Mucosa of descending colon (tissue), 3 donors: ENCODE data around the gene GFOD1. TPM values are rescaled to one million over a fixed set of nuclear protein-coding genes. Genes with fewer than 3 reads are reported as not detected.
A peak's percentile ranks its signal among the peaks of the same experiment; 100 is the strongest.

Experiments used
- ATAC-seq: fragments of 200-7000 bp; cut with Tn5 transposase; one replicate; pipeline ENCODE4 v1.9.1; 2020; ENCODE audit warnings: mild to moderate bottlenecking, moderate library complexity
- DNase-seq, 3 donors: peaks; one replicate each; pipeline ENCODE4 v3.0.0-alpha.2; 2020
- H3K36me3 ChIP-seq: fragments of 200-600 bp; one replicate; pipeline ENCODE4 v1.8.0; 2021; ENCODE audit warnings: low read depth, mild to moderate bottlenecking
- H3K4me1 ChIP-seq: fragments of 200-600 bp; one replicate; pipeline ENCODE4 v1.8.0; 2021; ENCODE audit warnings: low read depth, mild to moderate bottlenecking
- H3K4me3 ChIP-seq: fragments of 200-600 bp; one replicate; pipeline ENCODE4 v1.8.0; 2021; ENCODE audit warnings: mild to moderate bottlenecking
- H3K9me3 ChIP-seq: fragments of 200-600 bp; one replicate; pipeline ENCODE4 v1.8.0; 2021; ENCODE audit warnings: mild to moderate bottlenecking
- CTCF ChIP-seq: fragments of 200-600 bp; IDR thresholded peaks from one replicate; pipeline ENCODE4 v1.8.0; 2022; ENCODE audit warnings: antibody characterized with exemption, mild to moderate bottlenecking
- intact Hi-C, 2 donors: fragments of 100-400 bp; cut with DNase I in 1 of 2; cut with micrococcal nuclease in 1 of 2; formaldehyde crosslinking; loops; one replicate each; pipeline versions ENCODE4 v1.11.0 to v1.11.1; 2022; cut with DNase I, micrococcal nuclease
- total RNA-seq, 3 donors: library from RNA; stranded (reverse); fragmentation: NEBNext Ultra II Directional in 2 of 3; extraction: Animal tissue kit (Norgen Biotek cat#: 25700) in 2 of 3; gene quantifications; one replicate each; pipeline versions ENCODE4 v1.2.1 to v1.2.4, GENCODE V29; 2021 to 2023
- donor health status: DM: no; HTN: no; CAD: no; lungs with moderate emphysema.
- donor health status: DM: no; HTN: no; CAD: no.
- donor health status: DM: no; HTN: yes; CAD: no.

GFOD1 gene
- total RNA-seq, 3 donors from 2014 or later, result 10.4 to 22.4 (median 13.2) TPM

- TF ChIP-seq CTCF, result no peak
- Histone ChIP-seq H3K36me3 (no peaks in the 10 kb centered on the region), H3K4me1 (no peaks in the 10 kb centered on the region), H3K9me3 (no peaks in the 10 kb centered on the region), H3K4me3 (no peak overlapping the region)
- intact Hi-C loops, result no loop called here
- peak; percentile 55 for ATAC-seq
- no peak for DNase-seq
Measured at GRCh38 chr6:13406781-13407180, 80.6 kb downstream of the GFOD1 start.

GRCh38 chr6:13405961-13406477 is 81.4 kb downstream of the GFOD1 start:
- intact Hi-C loops, result no loop called here
- ATAC-seq (peak; percentile 22), DNase-seq (no peak)
- H3K4me1 ChIP-seq, result no peaks in the 10 kb centered on the region
- H3K36me3 ChIP-seq, result no peaks in the 10 kb centered on the region
- no peak overlapping the region for H3K4me3 ChIP-seq
- no peak for TF ChIP-seq CTCF
- no peaks in the 10 kb centered on the region for H3K9me3 ChIP-seq

- no peak overlapping the region for H3K4me3 ChIP-seq
- intact Hi-C loops, result no loop called here
- no peaks in the 10 kb centered on the region for H3K9me3 ChIP-seq
- no peak for ATAC-seq
- no peak for DNase-seq
- H3K36me3 ChIP-seq, result no peaks in the 10 kb centered on the region
- no peaks in the 10 kb centered on the region for H3K4me1 ChIP-seq
- no peak for TF ChIP-seq CTCF
Measured at GRCh38 chr6:13404892-13405254, 82.5 kb downstream of the GFOD1 start.

GRCh38 chr6:13404228-13404891 is 83.0 kb downstream of the GFOD1 start:
- H3K36me3 ChIP-seq, result no peaks in the 10 kb centered on the region
- no peak for TF ChIP-seq CTCF
- no peaks in the 10 kb centered on the region for H3K4me1 ChIP-seq
- intact Hi-C loops, result no loop called here
- no peak for DNase-seq
- no peaks in the 10 kb centered on the region for H3K9me3 ChIP-seq
- ATAC-seq, result peak; percentile 25
- no peak overlapping the region for H3K4me3 ChIP-seq

GRCh38 chr6:13402711-13403110 is 84.7 kb downstream of the GFOD1 start:
- no peak overlapping the region for H3K4me3 ChIP-seq
- no peaks in the 10 kb centered on the region for H3K36me3 ChIP-seq
- no peaks in the 10 kb centered on the region for H3K9me3 ChIP-seq
- intact Hi-C loops, result no loop called here
- no peak for TF ChIP-seq CTCF
- ATAC-seq, result no peak
- DNase-seq, result no peak
- H3K4me1 ChIP-seq, result peaks cover 2% of the 10 kb centered on the region
